Embryonic facial prominence (tissue), 1 donor: Measurements from ENCODE around the gene MZB1.
"Not testable (repeated sequence)": the region's sequence is repeated elsewhere in the genome, so short reads cannot be mapped to it uniquely, and the experiment has no call there.

Experiments used
- DNase-seq: peaks from one replicate; pipeline ENCODE4 v3.0.0-alpha.2; 2016; ENCODE audit errors: extremely low spot score

The MZB1 gene

DNA sequence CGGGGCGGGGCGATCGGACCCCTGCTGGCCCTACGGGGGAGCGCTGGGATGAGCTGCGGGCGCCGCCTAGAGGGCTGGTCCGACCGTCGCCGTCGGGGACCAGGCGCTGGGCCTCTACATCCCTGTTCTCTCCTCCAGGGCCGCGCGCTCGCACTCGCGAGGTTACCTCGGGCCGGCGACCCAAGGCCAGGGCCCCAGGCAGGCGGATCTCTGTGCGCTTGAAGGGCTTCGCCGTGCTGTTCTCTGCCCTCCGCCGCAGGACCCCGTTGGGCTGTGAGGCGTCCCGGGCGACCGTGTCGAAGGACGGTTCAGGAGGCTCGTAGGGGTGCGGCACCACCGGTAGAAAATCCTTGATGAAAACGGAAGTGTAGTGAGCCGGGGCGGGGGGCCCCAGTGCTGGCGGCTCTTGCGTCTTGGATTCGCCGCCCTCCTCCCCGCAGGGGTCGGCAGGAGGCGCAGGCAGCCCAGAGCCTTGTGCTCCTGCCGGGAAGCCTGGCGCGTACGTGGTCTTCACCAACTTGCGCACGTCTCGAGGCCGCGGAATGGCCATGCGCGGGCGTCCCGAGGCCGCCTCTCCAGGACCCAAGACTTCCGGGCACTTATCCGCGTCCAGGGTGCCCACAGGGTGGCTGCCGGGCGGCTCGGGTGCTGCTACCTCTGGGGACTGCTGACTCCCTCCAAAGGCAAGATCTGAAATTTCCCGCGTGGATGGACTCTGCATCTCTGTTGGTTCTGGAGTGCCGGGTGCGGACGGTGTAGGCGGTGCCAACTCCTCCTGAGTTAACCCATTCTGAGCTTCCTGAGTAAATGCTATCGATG lies 3.2 kb upstream of the MZB1 start:
- no peak for DNase-seq

DNA sequence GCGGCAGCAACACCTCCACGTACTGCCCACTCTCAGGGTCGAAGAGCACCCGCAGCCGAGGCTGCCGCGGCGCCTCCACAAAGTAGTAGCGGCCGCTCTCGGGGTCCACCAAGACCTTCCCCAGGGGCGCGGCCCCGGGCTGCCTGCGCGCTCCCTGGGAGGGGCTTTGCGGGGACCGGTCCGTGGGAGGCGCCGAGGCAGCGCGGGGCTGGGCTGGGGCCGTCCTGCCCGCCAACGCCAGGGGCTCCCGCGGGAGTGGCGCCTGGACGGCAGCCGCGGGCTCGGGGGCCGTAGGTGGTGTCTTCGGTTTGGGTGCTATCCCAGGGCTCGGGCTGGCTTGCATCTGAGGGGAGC lies 2.6 kb upstream of the MZB1 start:
- no peak for DNase-seq

DNA sequence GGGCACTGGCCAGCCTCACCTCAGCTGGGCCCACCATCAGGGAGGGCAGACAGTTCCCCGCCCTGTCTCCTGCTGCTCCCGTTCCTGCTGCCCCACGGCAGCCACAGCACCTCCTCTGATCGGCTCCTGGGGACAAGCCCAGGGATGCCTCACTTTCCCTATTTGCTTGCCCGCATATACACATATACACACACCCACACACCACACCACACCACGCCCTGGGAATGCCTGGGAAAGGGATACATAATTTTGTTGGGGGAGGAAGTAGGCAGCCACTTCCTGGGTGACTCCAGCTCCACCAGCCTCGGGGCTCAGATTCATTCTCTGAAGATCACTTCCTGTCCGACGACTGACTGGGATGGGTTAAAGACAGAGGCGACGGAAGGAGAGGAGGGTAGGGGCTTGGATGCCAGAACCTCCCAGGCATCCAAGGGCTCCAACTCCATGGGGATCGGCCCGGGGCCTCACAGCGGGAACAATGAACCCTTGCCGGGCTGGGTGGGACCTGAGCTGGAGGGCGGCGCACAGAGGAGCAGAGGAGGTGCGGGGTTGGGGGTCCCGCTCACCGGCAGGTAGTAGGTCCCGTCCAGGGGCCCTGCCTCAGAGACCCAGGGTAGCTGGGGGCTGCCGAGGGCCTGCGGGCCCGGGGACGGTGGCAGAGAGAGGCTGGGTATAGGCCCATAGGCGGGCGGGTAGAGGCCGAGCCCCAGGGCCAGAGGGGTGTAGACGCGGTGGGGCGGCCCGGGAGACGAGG lies 2.0 kb upstream of the MZB1 start:
- DNase-seq: no peak

DNA sequence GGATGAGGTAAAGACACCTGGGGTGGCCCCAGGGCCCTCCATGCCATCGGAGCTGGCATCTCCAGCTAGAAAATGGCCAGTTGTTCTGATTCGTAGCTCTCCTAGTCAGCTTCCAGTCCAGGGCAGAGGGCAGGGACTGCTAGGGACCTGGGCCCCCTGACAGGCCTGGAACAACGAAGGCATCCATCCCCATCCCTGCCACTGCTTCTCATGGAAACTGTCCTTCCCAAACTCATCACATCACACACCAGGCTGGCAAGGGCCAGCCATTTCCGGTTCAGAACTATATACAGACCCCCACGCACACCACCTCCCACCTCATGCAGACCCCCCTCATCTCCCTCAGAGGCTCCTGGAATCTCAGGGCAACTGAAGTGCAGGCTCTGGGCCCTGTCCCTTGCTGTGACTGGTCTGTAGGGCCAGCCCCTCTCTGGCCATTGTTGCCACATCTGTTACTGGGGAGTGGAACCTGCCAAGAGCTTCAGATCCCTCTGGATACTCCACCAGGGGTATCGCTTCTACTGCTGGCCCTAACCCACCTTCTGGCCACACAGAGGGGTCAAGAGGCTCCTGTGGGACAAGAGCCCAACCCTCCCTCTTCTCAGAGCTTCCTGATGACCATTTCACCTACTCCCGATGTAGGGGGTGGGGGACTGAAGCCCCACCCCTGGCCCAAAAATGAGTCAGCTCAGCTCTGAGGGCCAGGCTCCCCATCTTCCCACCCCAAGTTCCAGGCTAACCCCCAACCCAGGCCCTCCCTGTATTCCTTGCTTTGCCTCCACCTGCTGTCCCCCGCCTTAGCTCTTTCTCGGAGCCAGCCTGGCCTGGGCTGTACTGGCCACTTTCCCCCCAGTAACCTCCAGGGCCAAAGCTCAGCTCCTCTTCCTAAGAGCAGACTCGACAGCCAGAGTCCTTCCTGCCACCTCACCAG lies 1.2 kb upstream of the MZB1 start:
- no peak for DNase-seq

DNA sequence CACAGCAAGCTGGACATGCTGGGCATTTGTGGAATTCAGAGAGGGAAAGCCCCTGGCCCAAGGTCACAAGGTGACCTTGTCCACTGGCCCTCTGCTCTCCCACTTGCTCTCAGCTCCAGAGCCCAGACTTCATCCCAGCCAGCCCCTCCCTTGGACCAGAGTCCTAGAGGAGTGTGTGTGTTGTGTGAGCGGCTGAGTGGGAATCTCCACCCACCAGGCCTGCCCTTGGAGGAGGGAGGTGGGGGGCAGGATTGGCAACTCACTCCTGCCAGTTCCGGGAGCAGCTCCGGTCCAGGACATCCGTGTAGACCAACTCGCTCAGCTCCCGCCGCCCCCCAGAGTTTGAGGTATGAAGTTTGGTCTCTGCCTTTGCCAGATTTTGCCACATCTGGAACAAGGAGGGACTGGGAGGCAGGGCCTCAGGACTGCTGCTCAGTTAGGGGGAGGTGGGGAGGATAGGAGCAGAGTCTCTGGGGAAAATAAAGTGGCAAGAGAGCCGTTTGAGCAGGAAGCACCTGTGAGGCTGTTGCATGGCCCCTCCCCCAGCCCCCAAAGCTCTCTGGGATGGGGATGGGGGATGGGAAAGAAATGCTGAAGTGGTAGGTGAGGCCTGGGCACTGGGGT lies 1.4 kb downstream of the MZB1 start:
- no peak for DNase-seq

DNA sequence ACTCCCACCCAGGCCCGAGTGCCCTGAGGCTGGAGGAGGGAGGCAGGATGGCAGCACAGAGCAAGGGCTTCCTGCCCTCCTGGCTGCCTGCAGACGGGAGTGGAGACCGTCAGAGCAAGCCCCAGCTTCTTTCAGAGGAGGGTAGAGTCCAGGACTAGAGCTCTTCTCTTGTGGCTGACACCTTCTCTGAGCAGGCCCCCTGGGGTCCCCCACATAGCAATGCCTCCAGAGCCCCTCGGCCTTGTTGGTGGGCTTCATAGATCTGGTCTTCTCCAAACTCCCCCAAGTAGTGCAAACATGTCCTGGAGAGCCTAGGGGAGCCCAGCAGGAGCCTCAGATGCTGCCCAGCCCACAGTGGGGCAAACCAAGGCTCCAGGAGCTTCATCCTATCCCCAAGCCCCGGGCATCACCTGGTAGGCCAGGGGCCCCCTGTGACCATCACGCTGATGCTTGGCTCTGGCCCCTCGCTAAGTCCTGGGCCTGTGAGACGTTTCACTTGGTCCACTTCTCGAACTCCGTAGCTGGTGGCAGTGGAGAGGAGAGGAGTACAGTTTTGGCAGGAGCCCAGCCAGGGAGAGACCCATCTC lies 2.0 kb downstream of the MZB1 start:
- DNase-seq: no peak

DNA sequence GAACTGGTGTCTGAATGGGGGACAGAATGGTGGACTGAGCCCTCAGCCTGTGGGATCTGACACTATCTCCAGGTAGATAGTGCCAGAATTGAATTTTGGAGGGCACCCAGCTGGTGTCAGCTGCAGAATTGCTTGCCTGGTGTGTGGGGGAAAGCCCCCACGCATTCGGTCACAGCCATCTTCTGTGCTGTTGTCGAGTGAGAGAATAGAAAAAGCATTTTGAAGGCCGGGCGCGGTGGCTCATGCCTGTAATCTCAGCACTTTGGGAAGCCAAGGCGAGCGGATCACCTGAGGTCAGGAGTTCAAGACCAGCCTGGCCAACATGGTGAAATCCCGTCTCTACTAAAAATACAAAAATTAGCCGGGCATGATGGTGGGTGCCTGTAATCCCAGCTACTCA lies 2.8 kb downstream of the MZB1 start:
- not testable (repeated sequence) for DNase-seq

DNA sequence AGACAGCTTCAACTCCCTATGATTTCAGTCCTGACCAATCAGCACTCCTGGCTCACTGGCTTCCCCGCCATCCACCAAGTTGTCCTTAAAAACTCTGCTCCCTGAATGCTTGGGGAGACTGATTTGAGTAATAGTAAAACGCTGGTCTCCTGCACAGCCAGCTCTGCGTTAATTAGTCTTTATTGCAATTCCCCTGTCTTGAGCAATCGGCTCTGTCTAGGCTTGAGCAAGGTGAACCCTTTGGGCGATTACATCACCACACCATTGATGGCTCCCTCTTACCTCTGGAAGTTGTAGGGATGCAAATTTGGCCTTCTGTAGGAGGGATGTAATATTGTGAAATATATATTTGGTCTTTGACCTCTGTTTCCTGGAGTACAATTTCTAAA lies 3.7 kb downstream of the MZB1 start:
- no peak for DNase-seq

DNA sequence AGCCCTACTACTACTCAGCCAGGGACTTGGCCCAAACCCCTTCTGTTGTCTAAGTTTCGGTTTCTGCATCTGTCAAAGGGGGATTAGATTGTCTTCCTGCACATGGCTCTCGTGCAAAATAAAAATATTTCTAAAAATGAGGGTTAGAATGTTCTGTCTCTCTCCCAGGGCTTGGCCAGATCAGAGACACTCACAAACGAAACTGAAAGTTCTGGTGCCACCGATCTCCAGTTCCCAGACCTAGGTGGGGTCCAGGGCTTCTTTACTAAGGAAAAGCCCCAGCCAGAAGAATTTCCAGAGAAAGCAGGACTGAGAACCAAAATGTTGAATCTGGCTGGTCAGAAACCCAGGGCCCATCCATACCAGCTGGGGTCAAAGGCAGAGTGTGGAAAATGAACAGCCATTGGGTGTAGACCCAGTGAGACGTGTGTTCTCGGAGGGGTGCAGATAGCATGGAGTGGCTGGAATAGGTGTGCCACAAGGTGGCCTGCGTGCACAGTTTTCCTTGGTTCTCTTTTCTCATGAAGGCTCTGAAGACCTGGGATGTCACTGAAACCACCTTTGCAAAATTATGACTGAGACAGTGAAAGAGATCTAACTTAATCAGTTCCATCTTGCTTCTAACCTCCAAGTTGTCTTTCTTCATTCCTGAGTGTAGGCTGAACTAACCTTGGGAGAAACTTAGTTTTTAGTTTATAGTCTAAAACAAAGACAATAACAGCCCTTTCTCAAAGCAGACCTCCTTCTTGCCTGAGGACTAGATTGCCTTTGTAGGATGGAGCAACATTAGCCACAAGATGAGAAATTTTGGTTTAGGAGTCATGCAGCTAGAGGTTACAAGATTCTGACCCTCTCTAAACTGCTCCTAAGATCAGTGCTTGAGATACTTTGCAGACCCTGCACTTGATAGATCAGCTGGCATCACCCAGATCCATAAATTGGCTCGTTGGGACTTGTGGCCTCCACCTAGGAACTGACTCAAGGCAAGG lies 4.4 kb downstream of the MZB1 start:
- DNase-seq: no peak

DNA sequence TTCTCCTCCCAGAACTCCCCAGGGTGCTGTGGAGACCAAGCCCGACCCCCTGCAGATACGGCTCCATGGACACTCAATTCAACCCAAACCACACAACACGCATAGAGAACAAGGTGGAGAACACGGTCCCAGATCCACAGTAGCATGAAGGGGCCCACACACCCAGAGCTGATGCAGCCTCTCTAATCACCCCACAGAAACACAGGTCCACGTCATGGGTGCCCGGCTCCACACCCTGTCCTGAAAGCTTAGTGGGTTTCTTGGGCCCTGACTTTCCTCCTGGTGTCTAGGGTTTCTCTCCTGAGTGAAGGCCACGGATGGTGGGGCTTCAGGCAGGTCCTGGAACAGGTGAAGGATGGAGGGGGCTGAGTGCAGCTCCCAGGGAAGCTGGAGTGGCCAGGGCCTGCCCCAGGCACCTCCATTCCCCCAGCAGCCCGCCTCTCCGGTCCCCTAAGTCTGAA lies 5.1 kb downstream of the MZB1 start:
- no peak for DNase-seq

DNA sequence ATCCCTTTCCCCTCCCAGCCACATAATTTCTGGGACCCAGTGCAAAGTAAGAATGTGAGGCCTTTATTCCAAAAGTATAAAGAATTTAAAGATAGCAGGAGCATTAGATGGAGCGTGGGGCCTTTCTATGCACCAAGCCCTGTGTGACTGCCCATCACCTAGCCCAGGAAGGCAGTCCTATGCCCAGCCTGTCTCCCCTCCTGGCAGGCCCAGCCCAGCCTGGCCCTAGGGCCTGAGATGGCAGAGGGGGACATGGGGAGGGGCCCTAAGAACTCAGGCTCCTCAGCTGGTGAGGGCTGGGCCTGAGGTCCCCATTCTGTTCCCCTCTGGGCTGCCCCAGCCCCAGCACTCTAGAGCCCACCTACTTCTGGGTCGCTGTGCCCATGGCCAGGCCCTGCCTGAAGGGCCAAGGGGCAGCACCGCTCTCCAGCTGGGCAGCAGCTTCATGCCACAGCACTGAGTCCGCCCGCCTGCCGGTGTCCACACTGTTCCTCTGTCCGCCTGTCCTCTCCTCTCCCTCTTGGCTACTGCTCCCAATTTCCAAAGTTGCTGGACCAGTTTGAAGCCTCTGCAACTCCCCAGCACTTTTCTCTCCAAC lies 5.6 kb downstream of the MZB1 start:
- DNase-seq: no peak

DNA sequence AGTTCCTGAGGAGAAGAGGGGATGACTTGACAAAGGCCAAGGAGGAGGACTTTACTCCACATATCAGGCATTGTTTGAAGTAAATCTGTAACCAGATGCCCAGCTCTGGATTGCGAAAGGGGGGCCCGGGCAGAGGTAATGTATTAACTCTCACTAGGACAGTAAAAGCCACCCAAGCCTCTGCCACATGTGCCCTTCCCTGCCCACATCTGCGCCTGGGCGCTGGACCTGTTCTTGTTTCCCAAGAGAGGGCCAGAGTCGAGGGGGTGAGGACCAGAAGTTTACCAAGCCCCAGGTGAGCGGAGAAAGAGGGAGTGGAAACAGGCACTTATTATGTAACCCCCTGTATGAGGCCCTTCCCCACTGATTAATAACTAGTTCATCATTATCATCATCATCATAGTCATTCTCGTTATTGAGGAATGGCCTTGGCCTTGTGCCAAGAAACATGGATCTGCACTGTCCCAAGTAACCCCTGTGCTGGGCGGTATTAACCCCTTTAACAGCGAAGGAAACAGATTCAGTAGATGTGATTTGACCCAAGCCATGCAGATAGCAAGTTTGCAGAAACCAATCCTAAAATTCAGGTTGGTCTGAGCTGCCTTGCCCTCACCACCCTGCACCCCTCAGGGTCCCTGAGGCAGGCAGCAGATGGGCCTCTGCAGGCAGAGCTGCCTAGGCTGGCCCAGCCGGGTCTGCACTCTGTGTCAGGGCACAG lies 6.3 kb downstream of the MZB1 start, which contains the start of gene SLC23A1:
TSS of gene SLC23A1 (minus strand) at position 23 of the 718 bp plus-strand sequence. CDS start 44 bp downstream, outside the sequence.
- no peak for DNase-seq

DNA sequence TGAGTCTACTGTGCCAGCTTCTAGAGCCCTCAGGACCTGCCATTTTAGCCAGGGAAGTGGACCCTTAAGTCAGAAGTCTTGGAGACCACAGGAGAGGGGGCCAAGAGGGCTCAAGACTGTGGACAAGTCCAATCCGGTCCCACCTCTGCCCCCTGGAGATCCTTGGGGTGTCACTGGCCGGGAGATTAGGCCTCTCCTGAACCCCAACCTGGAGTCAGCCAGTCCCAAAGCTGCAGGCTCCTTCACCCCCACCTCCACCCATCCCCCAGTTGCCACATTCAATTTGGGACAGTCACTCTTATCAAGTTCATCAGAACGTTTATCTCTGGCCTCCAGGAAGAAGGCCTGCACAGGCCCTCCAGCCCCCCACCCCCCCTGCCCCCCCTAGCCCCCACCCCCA lies 6.9 kb downstream of the MZB1 start:
- DNase-seq: no peak

DNA sequence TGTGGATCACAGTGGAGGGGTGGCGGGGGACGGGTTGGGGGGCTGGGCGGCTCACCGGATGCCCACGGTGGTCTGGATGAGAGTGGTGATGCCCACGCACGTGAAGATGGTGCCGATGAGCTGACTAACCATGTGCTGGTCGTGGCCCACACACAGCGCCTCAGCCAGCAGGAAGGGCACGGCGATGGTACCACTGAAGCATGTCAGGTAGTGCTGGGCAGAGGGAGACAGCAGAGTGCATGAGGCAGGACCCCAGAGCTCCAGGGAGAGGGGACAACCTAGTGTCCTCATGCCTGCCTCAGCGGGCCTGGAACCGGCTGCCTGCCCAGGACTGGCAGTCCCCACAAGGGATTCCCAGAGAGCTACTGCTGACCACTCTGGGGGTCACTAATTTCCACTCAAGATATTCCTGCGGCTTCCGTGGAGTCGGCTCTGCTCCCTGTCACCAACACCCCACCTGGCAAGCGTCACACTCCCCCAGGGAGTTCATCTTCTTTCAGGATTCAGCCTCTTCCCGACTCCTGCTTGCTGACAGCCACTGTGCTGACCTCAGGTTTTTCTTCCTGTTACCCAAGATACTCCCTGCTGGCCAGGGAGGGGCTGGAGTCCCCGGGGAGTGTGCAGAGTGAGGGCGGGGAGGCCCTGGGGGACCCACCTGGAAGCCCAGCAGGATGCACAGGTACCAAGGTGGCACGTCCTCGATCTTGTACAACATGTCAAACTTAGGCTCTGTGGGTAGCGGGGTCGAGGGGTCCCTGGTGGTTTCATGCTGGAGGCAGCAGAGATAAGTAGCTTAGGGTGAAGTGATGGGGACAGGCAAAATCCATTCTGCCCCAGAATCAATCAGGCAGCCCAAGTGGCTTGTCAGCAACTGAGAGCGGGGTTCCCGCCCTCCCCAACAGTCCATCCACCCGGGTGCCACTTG lies 7.6 kb downstream of the MZB1 start:
- DNase-seq: no peak

DNA sequence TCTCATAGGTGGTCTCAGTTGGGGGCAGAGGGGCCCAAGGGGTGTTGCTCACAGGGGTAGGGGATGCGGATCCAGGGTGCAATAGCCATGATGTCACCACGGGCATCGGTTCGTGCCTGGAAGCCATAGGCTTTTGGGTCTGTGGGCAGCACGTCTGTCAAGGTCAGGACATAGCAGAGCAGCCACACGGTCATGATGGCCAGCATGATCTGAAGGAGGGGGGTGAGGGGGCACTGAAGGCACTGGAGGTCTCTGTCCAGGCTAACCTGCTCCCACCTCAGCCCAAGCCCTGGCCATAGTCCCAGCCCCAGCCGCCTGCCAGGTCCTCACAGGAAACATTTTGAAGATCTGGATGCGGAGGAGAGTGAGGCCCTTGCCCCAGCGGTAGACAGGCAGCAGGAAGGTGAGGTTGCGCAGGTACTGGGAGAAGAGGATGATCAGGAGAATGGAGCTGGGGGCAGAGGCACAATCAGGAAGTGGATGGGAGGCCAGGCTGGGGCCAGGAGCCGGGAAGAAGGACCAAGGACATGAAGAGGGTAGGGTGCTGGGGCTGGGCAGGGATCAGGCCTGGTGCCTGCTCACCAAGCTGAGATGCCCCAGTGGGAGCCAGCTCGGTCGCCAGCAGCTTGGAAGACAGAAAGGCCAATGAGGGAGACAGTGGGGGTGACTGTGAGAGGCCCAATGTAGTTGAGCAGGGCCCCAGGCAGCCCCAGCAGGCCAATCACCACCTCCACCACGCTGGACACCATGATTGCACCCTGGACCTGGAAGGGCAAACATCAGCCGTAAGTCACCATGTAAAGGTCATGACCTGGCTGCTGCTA lies 9.9 kb downstream of the MZB1 start:
- DNase-seq: no peak

DNA sequence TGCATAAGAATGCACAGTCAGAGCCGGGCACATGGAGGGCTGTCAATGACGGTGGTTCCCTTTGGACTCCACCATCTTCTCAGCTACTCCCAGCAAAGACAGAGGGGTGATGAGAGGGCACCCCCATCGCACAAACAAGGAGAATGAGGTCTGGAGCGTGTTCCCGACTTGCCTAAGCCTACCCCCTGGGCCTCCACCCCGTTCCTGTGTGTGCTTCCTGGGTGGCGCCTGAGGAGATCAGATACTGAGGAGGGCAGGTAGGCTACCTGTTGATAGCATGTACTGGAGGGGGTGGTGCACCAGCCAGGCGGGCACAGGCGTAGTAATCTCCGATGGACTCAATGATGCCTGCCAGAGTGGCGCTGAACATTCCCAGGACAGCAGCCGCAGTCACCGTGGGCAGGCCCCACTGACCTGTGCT lies 10.8 kb downstream of the MZB1 start:
- DNase-seq: no peak
